GM18526 (cell line): ENCODE measurements around the gene PAEP.

Experiments used
- POLR2A ChIP-seq: IDR thresholded peaks from 3 replicates; pipeline ENCODE4 v1.6.1; 2011; ENCODE audit not compliant: insufficient read length; ENCODE audit errors: extremely low read depth

The PAEP gene

DNA sequence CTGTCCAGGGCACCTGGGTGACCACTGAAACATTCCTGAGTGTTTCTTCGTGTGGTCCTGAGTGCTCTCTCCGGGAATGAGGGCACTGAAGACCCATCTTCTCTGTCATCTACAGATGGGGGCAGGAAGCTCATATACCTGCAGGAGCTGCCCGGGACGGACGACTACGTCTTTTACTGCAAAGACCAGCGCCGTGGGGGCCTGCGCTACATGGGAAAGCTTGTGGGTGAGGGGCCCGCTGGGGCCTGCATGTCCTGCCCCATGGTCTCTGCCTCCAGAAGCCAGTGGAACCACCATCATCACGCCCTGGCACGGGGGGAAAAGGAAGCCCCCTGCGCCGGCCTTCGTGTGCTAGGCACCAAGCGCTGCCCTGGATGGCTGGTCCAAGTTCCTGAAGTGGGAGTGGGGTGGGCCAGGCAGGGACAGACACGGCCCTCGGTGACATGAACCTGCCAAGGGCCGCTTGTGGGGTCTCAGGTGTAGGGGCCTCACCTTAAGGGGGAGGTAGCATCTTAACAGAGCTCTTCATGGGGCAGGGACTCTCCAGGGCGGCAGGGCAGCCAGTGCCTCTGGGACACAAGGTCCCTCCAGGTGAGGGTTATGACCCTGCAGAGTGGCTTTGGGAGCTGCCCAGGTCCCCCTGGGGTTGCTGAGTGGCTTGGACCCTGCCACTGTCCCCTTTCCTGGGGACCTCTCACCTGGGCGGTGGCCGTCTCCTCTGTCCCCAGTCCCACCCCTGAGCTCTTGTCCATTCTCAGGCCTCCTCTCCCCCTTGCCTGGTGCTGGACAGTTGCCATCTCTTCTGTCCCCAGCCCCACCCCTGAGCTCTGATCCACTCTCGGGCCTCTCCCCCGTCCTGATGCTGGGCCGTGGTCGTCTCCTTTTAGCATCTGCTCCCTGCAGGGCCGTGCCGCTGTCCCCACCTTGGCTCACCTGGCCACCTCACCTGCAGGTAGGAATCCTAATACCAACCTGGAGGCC is 13.5 kb upstream of the PAEP start:
- TF ChIP-seq POLR2A: no peak

- no peak for TF ChIP-seq POLR2A
These were observed 11.1 kb upstream of the PAEP start for GRCh38 chr9:135550344-135550918.

DNA sequence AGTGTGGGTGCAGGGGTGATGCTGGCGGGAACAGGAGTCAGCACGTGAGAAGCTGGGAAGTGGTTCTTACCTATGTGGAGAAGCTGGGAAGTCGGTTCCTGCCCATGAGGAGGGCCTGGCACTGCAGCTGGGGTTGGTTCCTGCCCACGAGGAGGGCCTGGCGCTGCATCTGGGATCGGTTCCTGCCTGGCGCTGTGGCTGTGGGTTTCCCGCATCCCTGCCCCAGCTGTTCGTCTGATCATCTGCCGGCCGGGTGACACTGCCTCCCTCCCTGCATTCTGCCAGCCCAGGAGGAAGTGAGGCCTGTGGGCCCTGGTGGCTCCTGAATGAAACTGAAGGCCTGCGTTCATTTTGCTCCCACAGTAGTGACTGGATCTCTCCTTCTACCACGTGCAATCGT is 10.5 kb upstream of the PAEP start:
- TF ChIP-seq POLR2A: no peak

DNA sequence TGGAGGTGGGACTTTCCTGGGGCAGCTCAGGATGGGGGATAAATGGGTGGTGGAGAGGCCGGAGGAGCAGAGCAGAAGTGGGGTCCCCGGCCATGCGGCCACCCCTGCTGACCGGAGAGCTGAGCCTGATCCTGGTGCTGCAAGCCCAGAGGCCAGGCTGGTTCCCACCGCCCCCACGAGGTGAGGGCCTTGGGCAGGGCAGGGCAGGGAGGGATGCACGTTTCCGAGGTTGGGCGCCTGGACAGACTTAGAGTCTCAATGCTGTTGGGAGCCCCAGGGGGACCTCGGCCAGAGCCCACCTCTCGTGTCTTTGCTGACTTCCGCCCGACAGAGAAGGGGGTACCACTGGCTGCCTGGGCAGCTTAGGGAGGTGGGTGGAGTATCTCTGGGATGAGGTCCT is 10.1 kb upstream of the PAEP start:
- no peak for TF ChIP-seq POLR2A

GRCh38 chr9:135552021-135552697 is 9.4 kb upstream of the PAEP start:
- no peak for TF ChIP-seq POLR2A

- TF ChIP-seq POLR2A: no peak
These were observed 8.8 kb upstream of the PAEP start for GRCh38 chr9:135552698-135553171.

- no peak for TF ChIP-seq POLR2A
These were observed 6.8 kb upstream of the PAEP start for GRCh38 chr9:135554718-135555117.

DNA sequence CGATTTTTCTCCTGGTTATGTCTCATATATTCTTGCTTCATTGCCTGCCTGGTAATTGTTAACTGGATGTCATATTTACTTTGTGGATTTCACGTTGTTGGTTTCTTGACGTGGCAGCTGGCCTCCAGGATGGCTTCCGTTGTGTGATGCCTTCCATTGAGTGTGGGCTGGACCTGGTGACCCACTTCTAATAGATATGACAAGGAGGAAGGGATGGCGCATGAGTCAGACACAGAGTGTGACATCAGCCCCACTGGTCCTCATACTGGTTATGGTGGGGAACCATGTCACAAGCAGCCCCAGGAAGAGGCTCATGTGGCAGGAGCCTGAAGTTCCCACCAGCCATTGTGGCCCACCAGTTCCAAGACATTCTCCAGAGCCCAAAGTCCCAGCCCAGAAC is 6.4 kb upstream of the PAEP start:
- no peak for TF ChIP-seq POLR2A

- TF ChIP-seq POLR2A: no peak
These were observed 5.6 kb upstream of the PAEP start for GRCh38 chr9:135555910-135556309.

GRCh38 chr9:135559606-135560005 is 1.9 kb upstream of the PAEP start:
- no peak for TF ChIP-seq POLR2A

DNA sequence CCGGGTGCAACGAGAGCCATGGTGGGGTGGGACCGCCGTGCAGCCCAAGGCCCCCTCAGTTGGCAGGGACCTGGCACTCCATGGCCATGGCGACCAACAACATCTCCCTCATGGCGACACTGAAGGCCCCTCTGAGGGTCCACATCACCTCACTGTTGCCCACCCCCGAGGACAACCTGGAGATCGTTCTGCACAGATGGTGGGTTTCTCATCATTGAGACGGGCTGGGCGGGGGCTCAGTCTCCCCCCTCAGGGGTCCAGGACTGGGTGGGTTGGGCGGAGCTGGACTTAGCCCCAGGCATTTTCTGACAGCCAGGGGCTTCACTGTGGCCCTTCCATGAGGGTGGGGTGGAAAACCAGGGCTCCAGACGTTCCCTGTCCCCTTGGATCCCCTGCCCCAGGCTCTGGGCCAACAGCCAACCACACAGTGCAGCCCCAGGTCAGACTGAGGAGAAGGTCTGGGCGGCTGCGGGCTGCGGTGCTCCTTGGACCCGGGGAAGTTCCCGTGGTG is 734 bp downstream of the PAEP start:
- TF ChIP-seq POLR2A: no peak

DNA sequence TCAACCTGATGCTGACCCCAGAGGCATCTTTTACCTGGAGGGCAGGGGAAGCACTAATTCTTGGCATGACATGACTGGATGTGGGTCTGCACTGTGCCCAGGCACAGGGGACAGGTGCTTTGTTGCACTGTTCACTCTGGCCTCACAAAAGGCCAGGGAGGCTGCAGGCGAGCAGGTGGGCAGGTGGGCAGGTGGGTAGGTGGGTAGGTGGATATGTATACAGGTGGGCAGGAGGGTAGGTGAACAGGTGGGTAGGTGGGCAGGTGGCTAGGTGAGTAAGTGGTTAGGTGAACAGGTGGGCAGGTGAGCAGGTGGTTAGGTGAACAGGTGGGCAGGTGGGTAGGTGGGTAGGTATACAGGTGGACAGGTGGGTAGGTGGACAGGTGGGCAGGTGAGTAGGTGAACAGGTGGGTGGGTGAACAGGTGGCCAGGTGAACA is 1.5 kb downstream of the PAEP start:
- TF ChIP-seq POLR2A: no peak

- TF ChIP-seq POLR2A: no peak
These were observed 2.3 kb downstream of the PAEP start for GRCh38 chr9:135563858-135564257.

DNA sequence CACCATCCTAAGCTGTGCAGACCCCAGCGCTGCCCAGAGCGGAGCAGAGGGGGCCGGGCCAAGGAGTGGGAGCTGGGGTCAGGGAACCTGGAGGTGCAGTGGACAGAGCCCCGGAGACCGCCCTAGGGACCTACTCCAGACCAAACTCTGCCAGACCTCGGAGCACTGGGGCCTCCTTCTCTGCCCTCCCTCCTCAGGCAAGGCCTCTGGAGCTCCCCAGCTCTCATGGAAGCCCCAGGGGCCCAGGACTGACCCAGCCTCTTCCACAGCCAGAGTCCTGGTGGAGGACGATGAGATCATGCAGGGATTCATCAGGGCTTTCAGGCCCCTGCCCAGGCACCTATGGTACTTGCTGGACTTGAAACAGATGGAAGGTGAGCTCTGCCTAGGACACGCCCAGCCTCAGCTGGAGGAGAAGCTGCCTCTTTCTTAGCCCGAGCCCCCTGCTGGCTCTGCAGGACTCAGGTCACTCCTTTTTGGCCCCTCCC is 3.6 kb downstream of the PAEP start:
- no peak for TF ChIP-seq POLR2A

DNA sequence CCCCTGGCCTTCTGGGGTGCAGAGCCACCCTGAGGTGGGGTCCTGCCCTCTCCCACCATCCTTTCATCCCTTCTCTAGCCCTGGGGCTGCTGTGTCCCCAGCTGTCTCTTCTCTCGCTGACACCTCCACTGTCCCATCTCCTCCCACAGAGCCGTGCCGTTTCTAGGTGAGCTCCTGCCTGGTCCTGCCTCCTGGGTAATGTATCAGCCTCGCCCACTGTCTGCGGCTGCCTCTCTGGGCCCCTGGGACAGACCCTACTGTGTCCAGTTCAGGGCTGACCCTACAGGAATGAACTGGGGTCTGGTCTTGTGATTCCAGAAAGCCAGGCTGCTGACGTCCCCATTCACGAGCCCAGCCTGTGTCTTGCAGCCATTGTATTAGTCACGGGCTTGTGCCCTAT is 4.1 kb downstream of the PAEP start:
- no peak for TF ChIP-seq POLR2A
